Neural cell (in vitro differentiated cells): Measurements from ENCODE around the gene KLHL42. TPM values are rescaled to one million over a fixed set of nuclear protein-coding genes. Genes with fewer than 3 reads are reported as not detected.

Source experiments
- H2AFZ ChIP-seq: fragments of 200-600, 300-800 bp; sonication (generic), shearing (Covaris generic); 2 replicates; pipeline ENCODE4 v1.6.0; 2014; ENCODE audit warnings: low read depth, mild to moderate bottlenecking, antibody characterized with exemption, low read length, moderate library complexity
- H3F3A ChIP-seq: fragments of 200-600 bp; shearing (Covaris generic); 2 replicates; pipeline ENCODE4 v1.6.1; 2016; ENCODE audit warnings: mild to moderate bottlenecking, moderate library complexity, mixed read lengths, antibody characterized with exemption, low read length; ENCODE audit not compliant: insufficient read depth, poor library complexity, severe bottlenecking
- H3K27ac ChIP-seq: fragments of 200-600, 300-800 bp; sonication (generic), shearing (Covaris generic); 2 replicates; pipeline ENCODE4 v1.5.1; 2014; ENCODE audit warnings: mild to moderate bottlenecking, low read length, moderate library complexity
- H3K27me3 ChIP-seq: fragments of 300-800, 200-600 bp; sonication (generic), shearing (Covaris generic); 2 replicates; pipeline ENCODE4 v1.6.0; 2014; ENCODE audit warnings: mild to moderate bottlenecking, low read depth, low read length, moderate library complexity; ENCODE audit not compliant: insufficient read depth
- H3K36me3 ChIP-seq: fragments of 300-800, 200-600 bp; sonication (generic), shearing (Covaris generic); 2 replicates; pipeline ENCODE4 v1.5.1; 2014; ENCODE audit warnings: mild to moderate bottlenecking, antibody characterized with exemption, low read length, moderate library complexity; ENCODE audit not compliant: insufficient read depth
- H3K4me2 ChIP-seq: fragments of 300-800, 200-600 bp; sonication (generic), shearing (Covaris generic); 2 replicates; pipeline ENCODE4 v1.6.0; 2014; ENCODE audit warnings: mild to moderate bottlenecking, low read length
- H3K4me3 ChIP-seq: fragments of 300-800, 200-600 bp; sonication (generic), shearing (Covaris generic); 2 replicates; pipeline ENCODE4 v1.5.1; 2014; ENCODE audit warnings: mild to moderate bottlenecking, low read length, moderate library complexity
- H3K79me2 ChIP-seq: fragments of 200-600 bp; shearing (Covaris generic); replicated peaks from 2 replicates; pipeline ENCODE4 v1.6.0; 2014; ENCODE audit warnings: mild to moderate bottlenecking, low read length, moderate library complexity; ENCODE audit not compliant: insufficient read depth
- H3K9ac ChIP-seq: fragments of 300-800, 200-600 bp; sonication (generic), shearing (Covaris generic); 2 replicates; pipeline ENCODE4 v1.6.1; 2016; ENCODE audit warnings: mild to moderate bottlenecking, low read length, mixed read lengths
- H3K9me2 ChIP-seq: fragments of 200-600 bp; shearing (Covaris generic); 2 replicates; pipeline ENCODE4 v1.6.1; 2016; ENCODE audit warnings: mild to moderate bottlenecking, low read length, mixed read lengths; ENCODE audit not compliant: insufficient read depth
- H3K9me3 ChIP-seq: fragments of 200-600, 300-800 bp; sonication (generic), shearing (Covaris generic); 2 replicates; pipeline ENCODE4 v1.6.1; 2016; ENCODE audit warnings: mild to moderate bottlenecking, mixed run types, low read length, moderate library complexity, mixed read lengths
- H4K20me1 ChIP-seq: fragments of 200-600 bp; shearing (Covaris generic); 2 replicates; pipeline ENCODE4 v1.6.1; 2016; ENCODE audit warnings: mild to moderate bottlenecking, mixed run types; ENCODE audit not compliant: insufficient read depth
- CTCF ChIP-seq: fragments of 450-650 bp; IDR thresholded peaks from 2 replicates; pipeline ENCODE4 v1.5.1; 2014; ENCODE audit warnings: antibody characterized with exemption, mild to moderate bottlenecking, moderate library complexity; ENCODE audit not compliant: poor library complexity, severe bottlenecking
- EP300 ChIP-seq: fragments of 450-650 bp; conservative IDR thresholded peaks from 2 replicates; pipeline ENCODE4 v1.6.1; 2014; ENCODE audit warnings: antibody characterized with exemption, mild to moderate bottlenecking, moderate library complexity; ENCODE audit not compliant: poor library complexity, severe bottlenecking
- EZH2 ChIP-seq: fragments of 200-600, 300-800 bp; shearing (Covaris generic), sonication (generic); IDR thresholded peaks from 2 replicates; pipeline ENCODE4 v1.6.1; 2014; ENCODE audit warnings: antibody characterized with exemption, low read length, borderline replicate concordance, mild to moderate bottlenecking; ENCODE audit not compliant: insufficient read depth, poor library complexity, severe bottlenecking
- MXI1 ChIP-seq: fragments of 450-650 bp; conservative IDR thresholded peaks from 2 replicates; pipeline ENCODE4 v1.6.1; 2014; ENCODE audit warnings: antibody characterized with exemption, mild to moderate bottlenecking; ENCODE audit not compliant: poor library complexity, severe bottlenecking
- POLR2AphosphoS5 ChIP-seq: IDR thresholded peaks from 2 replicates; pipeline ENCODE4 v1.6.1; 2012
- RAD21 ChIP-seq: fragments of 450-650 bp; conservative IDR thresholded peaks from 2 replicates; pipeline ENCODE4 v1.6.1; 2014; ENCODE audit warnings: antibody characterized with exemption, mild to moderate bottlenecking, moderate library complexity
- SMC3 ChIP-seq: fragments of 450-650 bp; conservative IDR thresholded peaks from 2 replicates; pipeline ENCODE4 v1.6.1; 2014; ENCODE audit warnings: antibody characterized with exemption, mild to moderate bottlenecking, moderate library complexity; ENCODE audit not compliant: poor library complexity
- TAF1 ChIP-seq: IDR thresholded peaks from 2 replicates; pipeline ENCODE4 v1.6.1; 2012; ENCODE audit warnings: low read depth
- polyA plus RNA-seq: library from polyadenylated mRNA; depleted of rRNA; stranded (reverse); fragments of >200 nt; gene quantifications from 2 replicates; pipeline ENCODE4 v1.2.3, GENCODE V29; 2014
- TF ChIP-seq, protein P1 (sequence below): IDR thresholded peaks from 2 replicates; pipeline ENCODE4 v1.6.1; 2012; ENCODE audit warnings: borderline replicate concordance

The KLHL42 gene
- polyA plus RNA-seq, 1 donor from 2014 or later: 52.2 TPM

DNA sequence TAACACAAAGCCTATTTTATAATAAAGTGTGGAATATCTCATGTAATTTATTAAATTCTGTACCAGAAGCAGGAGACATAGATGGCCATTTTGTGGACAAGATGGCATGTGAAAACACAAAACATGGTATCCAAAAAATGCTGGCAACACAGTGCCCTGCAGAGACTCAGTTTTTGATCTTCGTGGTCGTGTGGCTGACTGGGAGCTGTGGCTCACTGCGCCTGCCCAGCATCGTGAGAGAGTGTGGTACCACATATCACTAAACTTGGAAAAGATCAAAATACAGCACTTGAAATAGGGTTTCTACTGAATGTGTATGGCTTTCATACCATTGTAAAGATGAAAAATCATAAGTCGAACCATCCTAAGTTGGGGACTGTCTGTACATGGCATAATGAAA lies 43.0 kb downstream of the KLHL42 start:
- Histone ChIP-seq H2AFZ (no peak overlapping the region), H3K4me3 (no peak overlapping the region), H3K9me2 (no peaks in the 10 kb centered on the region)

DNA sequence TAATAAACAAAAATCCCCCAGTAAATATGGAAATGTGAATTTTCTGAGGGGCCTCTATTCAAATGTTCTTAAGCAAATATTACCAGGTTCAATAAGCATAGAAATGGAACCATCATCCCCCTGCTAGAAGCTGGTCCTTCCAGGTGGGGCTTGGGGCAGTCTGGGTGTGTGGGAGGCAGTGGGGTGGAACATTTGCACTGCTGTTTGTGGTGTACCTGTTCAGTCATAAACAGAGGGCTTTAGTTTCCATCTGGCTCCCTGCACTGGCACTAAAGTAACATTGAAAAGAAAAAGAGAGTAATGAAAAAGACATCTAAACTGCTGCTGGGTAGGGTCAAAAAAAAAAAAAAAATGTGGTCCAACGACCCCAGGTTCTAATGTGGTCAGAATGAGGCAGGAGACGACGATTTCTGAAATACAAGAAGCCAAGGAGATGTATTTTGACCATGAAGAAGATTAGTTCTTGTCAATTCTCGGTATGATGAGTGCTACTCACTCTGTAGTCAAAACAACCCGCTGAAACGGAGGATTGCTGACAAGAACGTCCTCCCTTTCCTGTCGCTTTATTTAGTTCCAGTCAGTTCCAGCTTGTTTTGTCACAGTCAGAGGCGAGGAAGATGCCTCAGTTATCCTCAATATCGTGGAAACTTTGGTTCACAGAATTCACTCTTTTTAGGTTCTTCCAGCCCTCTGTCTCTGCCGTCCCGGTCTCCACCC lies 44.3 kb downstream of the KLHL42 start:
- Histone ChIP-seq H2AFZ (no peak overlapping the region), H3F3A (no peaks in the 10 kb centered on the region), H3K36me3 (no peaks in the 10 kb centered on the region), H3K79me2 (no peaks in the 10 kb centered on the region), H3K4me3 (no peak overlapping the region), H3K9me2 (no peaks in the 10 kb centered on the region), H3K9me3 (no peaks in the 10 kb centered on the region), H3K4me2 (no peak overlapping the region), H4K20me1 (no peaks in the 10 kb centered on the region), H3K27me3 (no peaks in the 10 kb centered on the region), H3K9ac (no peak overlapping the region), H3K27ac (no peak overlapping the region)
- TF ChIP-seq, protein P1, sequence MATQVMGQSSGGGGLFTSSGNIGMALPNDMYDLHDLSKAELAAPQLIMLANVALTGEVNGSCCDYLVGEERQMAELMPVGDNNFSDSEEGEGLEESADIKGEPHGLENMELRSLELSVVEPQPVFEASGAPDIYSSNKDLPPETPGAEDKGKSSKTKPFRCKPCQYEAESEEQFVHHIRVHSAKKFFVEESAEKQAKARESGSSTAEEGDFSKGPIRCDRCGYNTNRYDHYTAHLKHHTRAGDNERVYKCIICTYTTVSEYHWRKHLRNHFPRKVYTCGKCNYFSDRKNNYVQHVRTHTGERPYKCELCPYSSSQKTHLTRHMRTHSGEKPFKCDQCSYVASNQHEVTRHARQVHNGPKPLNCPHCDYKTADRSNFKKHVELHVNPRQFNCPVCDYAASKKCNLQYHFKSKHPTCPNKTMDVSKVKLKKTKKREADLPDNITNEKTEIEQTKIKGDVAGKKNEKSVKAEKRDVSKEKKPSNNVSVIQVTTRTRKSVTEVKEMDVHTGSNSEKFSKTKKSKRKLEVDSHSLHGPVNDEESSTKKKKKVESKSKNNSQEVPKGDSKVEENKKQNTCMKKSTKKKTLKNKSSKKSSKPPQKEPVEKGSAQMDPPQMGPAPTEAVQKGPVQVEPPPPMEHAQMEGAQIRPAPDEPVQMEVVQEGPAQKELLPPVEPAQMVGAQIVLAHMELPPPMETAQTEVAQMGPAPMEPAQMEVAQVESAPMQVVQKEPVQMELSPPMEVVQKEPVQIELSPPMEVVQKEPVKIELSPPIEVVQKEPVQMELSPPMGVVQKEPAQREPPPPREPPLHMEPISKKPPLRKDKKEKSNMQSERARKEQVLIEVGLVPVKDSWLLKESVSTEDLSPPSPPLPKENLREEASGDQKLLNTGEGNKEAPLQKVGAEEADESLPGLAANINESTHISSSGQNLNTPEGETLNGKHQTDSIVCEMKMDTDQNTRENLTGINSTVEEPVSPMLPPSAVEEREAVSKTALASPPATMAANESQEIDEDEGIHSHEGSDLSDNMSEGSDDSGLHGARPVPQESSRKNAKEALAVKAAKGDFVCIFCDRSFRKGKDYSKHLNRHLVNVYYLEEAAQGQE: no peak

More for the DNA sequence above, 43.0 kb downstream of the KLHL42 start:
- no peak overlapping the region for H3K9ac ChIP-seq
- H3K9me3 ChIP-seq: no peaks in the 10 kb centered on the region
- no peak overlapping the region for H3K27ac ChIP-seq
- H3K36me3 ChIP-seq: no peaks in the 10 kb centered on the region
- H4K20me1 ChIP-seq: no peaks in the 10 kb centered on the region
- TF ChIP-seq EZH2 (no peak), TAF1 (no peak), EP300 (no peak), MXI1 (no peak), RAD21 (no peak), CTCF (no peak), POLR2AphosphoS5 (no peak), SMC3 (no peak)
- TF ChIP-seq, protein P1: no peak
- no peaks in the 10 kb centered on the region for H3F3A ChIP-seq
- no peaks in the 10 kb centered on the region for H3K27me3 ChIP-seq
- no peak overlapping the region for H3K4me2 ChIP-seq
- no peaks in the 10 kb centered on the region for H3K79me2 ChIP-seq
